WTC11 (cell line): ENCODE measurements around the gene HDAC3. TPM values are rescaled to one million over a fixed set of nuclear protein-coding genes. Genes with fewer than 3 reads are reported as not detected.
A peak's percentile ranks its signal among the peaks of the same experiment; 100 is the strongest.

Experiments used
- AR ChIP-seq: fragments of 250-450 bp; sonication (Bioruptor Pico); IDR thresholded peaks from 2 replicates; pipeline ENCODE4 v1.9.0; 2021; ENCODE audit warnings: mild to moderate bottlenecking
- ARID4B ChIP-seq: sonication (generic); formaldehyde crosslinking; IDR thresholded peaks from 2 replicates; pipeline ENCODE4 v1.8.0; 2023; ENCODE audit warnings: missing genetic modification reagents, mild to moderate bottlenecking, borderline replicate concordance
- CBFB ChIP-seq: sonication (generic); formaldehyde crosslinking; IDR thresholded peaks from 2 replicates; pipeline ENCODE4 v1.8.1; 2022; ENCODE audit warnings: mild to moderate bottlenecking, low read depth, missing genetic modification reagents
- CDX4 ChIP-seq: fragments of 250-450 bp; sonication (Bioruptor Pico); IDR thresholded peaks from 2 replicates; pipeline ENCODE4 v1.9.0; 2021; ENCODE audit warnings: moderate library complexity, mild to moderate bottlenecking, inconsistent platforms, borderline replicate concordance
- E2F5 ChIP-seq: sonication (generic); formaldehyde crosslinking; IDR thresholded peaks from 2 replicates; pipeline ENCODE4 v1.8.1; 2022; ENCODE audit warnings: mild to moderate bottlenecking, moderate library complexity, missing genetic modification reagents
- FOXP4 ChIP-seq: sonication (generic); formaldehyde crosslinking; IDR thresholded peaks from 2 replicates; pipeline ENCODE4 v1.8.0; 2022; ENCODE audit warnings: mild to moderate bottlenecking, missing genetic modification reagents
- GRHL2 ChIP-seq: fragments of 250-450 bp; sonication (Bioruptor Pico); IDR thresholded peaks from 2 replicates; pipeline ENCODE4 v1.8.0; 2022; ENCODE audit warnings: mild to moderate bottlenecking, moderate library complexity; ENCODE audit not compliant: insufficient replicate concordance, severe bottlenecking
- GTF2I ChIP-seq: fragments of 250-450 bp; sonication (Bioruptor Pico); conservative IDR thresholded peaks from 2 replicates; pipeline ENCODE4 v1.4.0; 2021; ENCODE audit warnings: mild to moderate bottlenecking
- IRF2 ChIP-seq: sonication (generic); formaldehyde crosslinking; IDR thresholded peaks from 2 replicates; pipeline ENCODE4 v1.8.0; 2022; ENCODE audit warnings: low read depth, missing genetic modification reagents, borderline replicate concordance
- MYBL2 ChIP-seq: sonication (generic); formaldehyde crosslinking; IDR thresholded peaks from 2 replicates; pipeline ENCODE4 v1.8.1; 2023; ENCODE audit warnings: mild to moderate bottlenecking, moderate library complexity, missing genetic modification reagents
- NFE2L1 ChIP-seq: sonication (generic); formaldehyde crosslinking; IDR thresholded peaks from 2 replicates; pipeline ENCODE4 v1.8.1; 2023; ENCODE audit warnings: missing genetic modification reagents
- NR1H2 ChIP-seq: sonication (generic); formaldehyde crosslinking; IDR thresholded peaks from 2 replicates; pipeline ENCODE4 v1.9.0; 2021; ENCODE audit warnings: mild to moderate bottlenecking, moderate library complexity, missing genetic modification reagents
- NR2C2 ChIP-seq: sonication (generic); formaldehyde crosslinking; IDR thresholded peaks from 2 replicates; pipeline ENCODE4 v1.8.0; 2022; ENCODE audit warnings: mild to moderate bottlenecking, missing genetic modification reagents
- RELA ChIP-seq: sonication (generic); formaldehyde crosslinking; IDR thresholded peaks from 2 replicates; pipeline ENCODE4 v1.8.1; 2022; ENCODE audit warnings: missing genetic modification reagents, mild to moderate bottlenecking, borderline replicate concordance
- TCF7 ChIP-seq: sonication (generic); formaldehyde crosslinking; IDR thresholded peaks from 2 replicates; pipeline ENCODE4 v1.8.0; 2022; ENCODE audit warnings: mild to moderate bottlenecking, low read depth, missing genetic modification reagents, moderate library complexity
- ZNF219 ChIP-seq: sonication (generic); formaldehyde crosslinking; IDR thresholded peaks from 2 replicates; pipeline ENCODE4 v1.8.0; 2023; ENCODE audit warnings: missing genetic modification reagents, mild to moderate bottlenecking, borderline replicate concordance
- ZNF263 ChIP-seq: sonication (generic); formaldehyde crosslinking; IDR thresholded peaks from 2 replicates; pipeline ENCODE4 v1.8.1; 2022; ENCODE audit warnings: low read depth, mild to moderate bottlenecking, moderate library complexity, missing genetic modification reagents
- ZNF317 ChIP-seq: sonication (generic); formaldehyde crosslinking; IDR thresholded peaks from 2 replicates; pipeline ENCODE4 v1.8.1; 2023; ENCODE audit warnings: low read depth, mild to moderate bottlenecking, moderate library complexity, missing genetic modification reagents, borderline replicate concordance
- ZNF416 ChIP-seq: fragments of 250-450 bp; sonication (Bioruptor Pico); IDR thresholded peaks from 2 replicates; pipeline ENCODE4 v1.9.0; 2021; ENCODE audit warnings: mild to moderate bottlenecking, inconsistent platforms
- ZNF532 ChIP-seq: fragments of 250-450 bp; sonication (Bioruptor Pico); IDR thresholded peaks from 2 replicates; pipeline ENCODE4 v1.9.0; 2021; ENCODE audit warnings: mild to moderate bottlenecking, borderline replicate concordance
- ZNF671 ChIP-seq: fragments of 250-450 bp; sonication (Bioruptor Pico); IDR thresholded peaks from 2 replicates; pipeline ENCODE4 v1.8.0; 2021; ENCODE audit warnings: mild to moderate bottlenecking
- total RNA-seq: library from RNA; stranded (reverse); gene quantifications from 3 replicates; pipeline ENCODE4 v1.2.3, GENCODE V29; 2021

The HDAC3 gene
- total RNA-seq, 1 experiment from 2014 or later = 96.2 TPM

- TF ChIP-seq NR1H2 (no peak), GRHL2 (CRISPR knock-in tag) (no peak), ZNF532 (CRISPR knock-in tag) (no peak), FOXP4 (CRISPR knock-in tag) (no peak), GTF2I (CRISPR knock-in tag) (no peak), NFE2L1 (CRISPR knock-in tag) (0 out of 2 replicates have a peak, but pooled peaks have one; percentile 8), ZNF219 (CRISPR knock-in tag) (no peak), CDX4 (CRISPR knock-in tag) (no peak), ZNF671 (CRISPR knock-in tag) (no peak), AR (no peak), TCF7 (CRISPR knock-in tag) (0 out of 2 replicates have a peak, but pooled peaks have one; percentile 20), ZNF416 (CRISPR knock-in tag) (peak; percentile 60; the same call in 1 of the 2 replicates), ZNF263 (CRISPR knock-in tag) (no peak), CBFB (CRISPR knock-in tag) (0 out of 2 replicates have a peak, but pooled peaks have one; percentile 27), MYBL2 (CRISPR knock-in tag) (no peak), ARID4B (CRISPR knock-in tag) (no peak; the same call in 1 of the 2 replicates), NR2C2 (CRISPR knock-in tag) (no peak), IRF2 (CRISPR knock-in tag) (no peak), RELA (no peak), E2F5 (CRISPR knock-in tag) (no peak), ZNF317 (no peak)
These were observed 1.2 kb upstream of the HDAC3 start (continued) for GRCh38 chr5:141637767-141638419.
